ENCODE results near the gene ZNF577.
A peak's percentile ranks its signal among the peaks of the same experiment; 100 is the strongest.

The ZNF577 gene

DNA sequence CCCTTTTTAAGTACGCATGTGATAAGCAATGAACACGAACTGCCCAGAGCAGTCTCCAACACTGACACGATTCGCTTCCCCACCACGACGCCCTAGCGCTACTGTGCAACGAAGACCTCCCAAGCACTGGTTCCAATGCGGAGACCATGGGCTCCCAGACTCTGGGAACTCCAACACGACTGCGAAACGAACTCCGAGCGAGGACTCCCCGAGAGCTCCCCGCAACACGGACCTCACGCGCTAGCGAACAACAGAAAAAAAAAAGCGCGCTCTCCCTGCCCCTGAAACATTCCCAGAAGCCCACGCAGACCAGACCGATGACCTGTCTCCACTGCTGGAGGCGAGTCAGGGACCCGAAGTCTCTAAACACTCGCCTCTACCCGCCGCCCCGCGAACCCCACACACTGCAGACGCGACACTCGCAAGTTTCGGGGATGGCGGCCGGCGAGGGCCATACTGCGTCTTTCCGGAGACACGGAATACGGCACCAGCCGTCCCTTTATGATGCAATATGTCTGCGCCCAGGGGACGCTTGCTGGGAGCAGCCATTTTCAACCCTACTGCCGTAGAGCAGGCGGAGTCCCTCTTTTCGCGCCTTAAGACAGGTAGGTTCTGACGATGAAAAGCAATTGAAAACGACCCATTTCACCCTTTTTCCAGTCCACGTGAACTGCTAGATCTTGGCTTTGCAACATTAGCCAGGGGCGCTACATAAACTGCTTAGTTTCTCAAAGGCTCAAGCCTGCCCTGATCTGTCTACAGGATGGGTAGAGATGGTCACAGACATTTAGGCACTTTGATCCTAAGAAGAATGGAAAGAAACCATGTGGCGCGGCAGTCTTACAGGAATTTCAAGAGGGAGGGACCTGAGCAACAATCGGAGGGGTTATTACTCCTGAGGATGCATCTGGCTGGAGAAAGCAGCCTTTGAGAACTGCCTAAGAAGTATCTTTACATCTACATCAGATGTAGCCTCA lies at the start of gene ZNF577:
Gene ZNF577 (minus strand): TSS at position 430 of the 977 bp plus-strand sequence. CDS start 7,569 bp downstream, outside the sequence.
- Histone ChIP-seq H3K4me3 (ENCODE audit: low read length, poor library complexity, severe bottlenecking) (no peak within 1 kb of the TSS), H3K4me2 (ENCODE audit: low read depth, low read length, poor library complexity, severe bottlenecking) (no peak within 1 kb of the TSS), H3K9ac (ENCODE audit: low read depth, low read length, poor library complexity, severe bottlenecking) (no peak within 1 kb of the TSS), H3K9me3 (ENCODE audit: insufficient read depth, low read depth, low read length) (peaks cover 46% of the 10 kb centered on the region; the same call in 1 of the 2 replicates), H3K9me2 (replicated peaks; ENCODE audit: low read depth, low read length) (no peaks in the 10 kb centered on the region), H3K36me3 (ENCODE audit: insufficient read depth, low read length) (peaks cover 54% of the 10 kb centered on the region), H2AFZ (ENCODE audit: low read length) (no peak within 1 kb of the TSS), H3K27me3 (ENCODE audit: insufficient read depth, low read length, poor library complexity, severe bottlenecking) (peaks cover 4% of the 10 kb centered on the region), H3K79me2 (ENCODE audit: insufficient read depth, low read length) (no peaks in the 10 kb centered on the region), H3K4me1 (ENCODE audit: insufficient read depth, low read length, poor library complexity, severe bottlenecking) (no peaks in the 10 kb centered on the region), H3F3A (ENCODE audit: low read depth) (no peaks in the 10 kb centered on the region), H4K20me1 (ENCODE audit: insufficient read depth, low read length, poor library complexity, severe bottlenecking) (no peaks in the 10 kb centered on the region)
- TF ChIP-seq EZH2phosphoT487 (IDR thresholded peaks at IDR 0.05; ENCODE audit: borderline replicate concordance): no peak
- TF ChIP-seq, protein P1, sequence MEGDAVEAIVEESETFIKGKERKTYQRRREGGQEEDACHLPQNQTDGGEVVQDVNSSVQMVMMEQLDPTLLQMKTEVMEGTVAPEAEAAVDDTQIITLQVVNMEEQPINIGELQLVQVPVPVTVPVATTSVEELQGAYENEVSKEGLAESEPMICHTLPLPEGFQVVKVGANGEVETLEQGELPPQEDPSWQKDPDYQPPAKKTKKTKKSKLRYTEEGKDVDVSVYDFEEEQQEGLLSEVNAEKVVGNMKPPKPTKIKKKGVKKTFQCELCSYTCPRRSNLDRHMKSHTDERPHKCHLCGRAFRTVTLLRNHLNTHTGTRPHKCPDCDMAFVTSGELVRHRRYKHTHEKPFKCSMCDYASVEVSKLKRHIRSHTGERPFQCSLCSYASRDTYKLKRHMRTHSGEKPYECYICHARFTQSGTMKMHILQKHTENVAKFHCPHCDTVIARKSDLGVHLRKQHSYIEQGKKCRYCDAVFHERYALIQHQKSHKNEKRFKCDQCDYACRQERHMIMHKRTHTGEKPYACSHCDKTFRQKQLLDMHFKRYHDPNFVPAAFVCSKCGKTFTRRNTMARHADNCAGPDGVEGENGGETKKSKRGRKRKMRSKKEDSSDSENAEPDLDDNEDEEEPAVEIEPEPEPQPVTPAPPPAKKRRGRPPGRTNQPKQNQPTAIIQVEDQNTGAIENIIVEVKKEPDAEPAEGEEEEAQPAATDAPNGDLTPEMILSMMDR (conservative IDR thresholded peaks at IDR 0.05; ENCODE audit: low read length): no peak

DNA sequence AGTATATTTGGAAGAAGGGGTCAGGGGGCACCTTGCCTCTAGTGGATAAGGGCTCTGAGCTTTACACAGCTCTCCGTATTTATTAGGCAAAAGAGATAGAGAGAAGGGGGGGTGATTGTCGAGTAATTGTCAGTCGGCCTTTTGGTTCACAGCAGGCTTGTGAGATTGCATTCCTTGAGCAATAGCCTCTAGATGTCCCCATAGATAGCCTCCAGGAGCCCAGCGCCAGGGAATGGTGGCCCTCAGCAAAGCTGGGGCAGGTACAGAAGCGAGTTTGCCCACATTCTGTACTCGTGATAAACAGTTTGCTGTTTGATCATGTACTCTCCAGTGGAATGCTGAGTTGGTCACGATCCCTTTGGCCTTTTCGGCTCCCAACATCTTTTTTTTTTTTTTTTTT lies 44.2 kb upstream of the ZNF577 start:
- Histone ChIP-seq H3K9me2 (replicated peaks; ENCODE audit: low read depth, low read length) (no peaks in the 10 kb centered on the region), H4K20me1 (ENCODE audit: insufficient read depth, low read length, poor library complexity, severe bottlenecking) (no peaks in the 10 kb centered on the region), H3K36me3 (ENCODE audit: insufficient read depth, low read length) (peaks cover 28% of the 10 kb centered on the region; the same call in 1 of the 2 replicates), H3F3A (ENCODE audit: low read depth) (no peaks in the 10 kb centered on the region), H3K4me3 (ENCODE audit: low read length, poor library complexity, severe bottlenecking) (no peak overlapping the region), H3K9me3 (ENCODE audit: insufficient read depth, low read depth, low read length) (no peaks in the 10 kb centered on the region), H3K27me3 (ENCODE audit: insufficient read depth, low read length, poor library complexity, severe bottlenecking) (no peaks in the 10 kb centered on the region), H2AFZ (ENCODE audit: low read length) (no peak overlapping the region), H3K4me2 (ENCODE audit: low read depth, low read length, poor library complexity, severe bottlenecking) (no peak overlapping the region), H3K4me1 (ENCODE audit: insufficient read depth, low read length, poor library complexity, severe bottlenecking) (peaks cover 11% of the 10 kb centered on the region), H3K79me2 (ENCODE audit: insufficient read depth, low read length) (peaks cover 17% of the 10 kb centered on the region), H3K9ac (ENCODE audit: low read depth, low read length, poor library complexity, severe bottlenecking) (no peak overlapping the region)
- TF ChIP-seq, protein P1 (conservative IDR thresholded peaks at IDR 0.05; ENCODE audit: low read length): no peak
- TF ChIP-seq EZH2phosphoT487 (IDR thresholded peaks at IDR 0.05; ENCODE audit: borderline replicate concordance): no peak

DNA sequence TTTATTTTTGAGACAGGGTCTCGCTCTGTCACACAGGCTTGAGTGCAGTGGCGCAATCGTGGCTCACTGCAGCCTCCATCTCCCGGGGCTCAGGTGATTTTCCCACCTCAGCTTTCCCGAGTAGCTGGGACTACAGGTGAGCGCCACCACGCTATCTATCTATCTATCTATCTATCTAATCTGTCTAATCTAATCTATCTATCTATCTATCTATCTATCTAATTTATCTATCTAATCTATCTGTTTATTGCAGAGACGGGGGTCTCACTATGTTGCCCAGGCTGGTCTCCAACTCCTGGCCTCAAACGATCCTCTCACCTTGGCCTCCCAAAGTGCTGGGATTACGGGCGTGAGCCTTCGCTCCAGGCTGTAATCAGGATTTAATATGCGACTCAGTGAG lies 40.1 kb upstream of the ZNF577 start:
- H4K20me1 ChIP-seq (ENCODE audit: insufficient read depth, low read length, poor library complexity, severe bottlenecking): no peaks in the 10 kb centered on the region
- H3K4me1 ChIP-seq (ENCODE audit: insufficient read depth, low read length, poor library complexity, severe bottlenecking): peaks cover 11% of the 10 kb centered on the region
- no peaks in the 10 kb centered on the region for H3F3A ChIP-seq (ENCODE audit: low read depth)
- H3K4me2 ChIP-seq (ENCODE audit: low read depth, low read length, poor library complexity, severe bottlenecking): peak overlapping the region; percentile 70
- H3K27me3 ChIP-seq (ENCODE audit: insufficient read depth, low read length, poor library complexity, severe bottlenecking): no peaks in the 10 kb centered on the region
- no peak for TF ChIP-seq EZH2phosphoT487 (IDR thresholded peaks at IDR 0.05; ENCODE audit: borderline replicate concordance)
- TF ChIP-seq, protein P1 (conservative IDR thresholded peaks at IDR 0.05; ENCODE audit: low read length): no peak
- H3K79me2 ChIP-seq (ENCODE audit: insufficient read depth, low read length): peaks cover 17% of the 10 kb centered on the region
- peak overlapping the region; percentile 99; the same call in 1 of the 2 replicates for H2AFZ ChIP-seq (ENCODE audit: low read length)
- 0 out of 2 replicates have a peak, but pooled peaks cover 8% of the 10 kb centered on the region for H3K36me3 ChIP-seq (ENCODE audit: insufficient read depth, low read length)
- peaks cover 10% of the 10 kb centered on the region; the same call in 1 of the 2 replicates for H3K9me3 ChIP-seq (ENCODE audit: insufficient read depth, low read depth, low read length)
- H3K4me3 ChIP-seq (ENCODE audit: low read length, poor library complexity, severe bottlenecking): peak overlapping the region; percentile 84
- H3K9ac ChIP-seq (ENCODE audit: low read depth, low read length, poor library complexity, severe bottlenecking): peak overlapping the region; percentile 82
- no peaks in the 10 kb centered on the region for H3K9me2 ChIP-seq (replicated peaks; ENCODE audit: low read depth, low read length)
